Astrocyte (in vitro differentiated cells and primary cell): ENCODE results near the gene RIT2.

Source experiments
- CTCF ChIP-seq: IDR thresholded peaks from 2 replicates; pipeline ENCODE4 v1.5.1; 2011; ENCODE audit warnings: low read depth, mild to moderate bottlenecking, inconsistent platforms, low read length, moderate library complexity; ENCODE audit not compliant: insufficient read depth
- EZH2 ChIP-seq: IDR thresholded peaks from 2 replicates; pipeline ENCODE4 v1.6.1; 2012; ENCODE audit warnings: mild to moderate bottlenecking, low read length, inconsistent platforms; ENCODE audit not compliant: insufficient read depth

GRCh38 chr18:43161528-43161927 is 46.0 kb upstream of the RIT2 start:
- TF ChIP-seq CTCF, result no peak
- no peak for TF ChIP-seq EZH2
